HEK293T (cell line): Measurements from ENCODE around the gene CTR9.

Experiments used
- ARNT ChIP-seq: fragments of 450-650 bp; IDR thresholded peaks from 2 replicates; pipeline ENCODE4 v1.6.1; 2017; ENCODE audit warnings: mild to moderate bottlenecking
- BHLHE40 ChIP-seq: fragments of 450-650 bp; IDR thresholded peaks from 2 replicates; pipeline ENCODE4 v1.6.1; 2016; ENCODE audit warnings: mild to moderate bottlenecking, moderate library complexity, borderline replicate concordance
- FOXK2 ChIP-seq: fragments of 450-650 bp; IDR thresholded peaks from 2 replicates; pipeline ENCODE4 v1.6.1; 2016; ENCODE audit warnings: mild to moderate bottlenecking
- FOXM1 ChIP-seq: fragments of 450-650 bp; IDR thresholded peaks from 2 replicates; pipeline ENCODE4 v1.6.1; 2017; ENCODE audit warnings: mild to moderate bottlenecking, borderline replicate concordance
- TARDBP ChIP-seq: fragments of 450-650 bp; IDR thresholded peaks from 2 replicates; pipeline ENCODE4 v1.6.1; 2016

- TF ChIP-seq TARDBP (no peak), BHLHE40 (no peak), FOXM1 (no peak), FOXK2 (no peak), ARNT (no peak)
Observed at GRCh38 chr11:10746871-10747270, 4.2 kb upstream of the CTR9 start.
